ENCODE results near the gene UNK.

The UNK gene

GRCh38 chr17:75784473-75785015 is at the start of gene UNK:
TSS of gene UNK (plus strand) at chr17:75784806. CDS start at chr17:75784881, 75 bp downstream.
- H3K9me3 ChIP-seq (ENCODE audit: control insufficient read depth in 1 of 2, low read length in 2 of 2): no peaks in the 10 kb centered on the region
- no peaks in the 10 kb centered on the region for H3K27me3 ChIP-seq (ENCODE audit: control insufficient read depth in 1 of 2, insufficient read depth in 2 of 2, low read length in 2 of 2)
- no peaks in the 10 kb centered on the region for H3K36me3 ChIP-seq (ENCODE audit: control insufficient read depth in 1 of 2, insufficient read depth in 2 of 2, low read length in 2 of 2)
- peak within 1 kb of the TSS; percentile 99 for H3K27ac ChIP-seq (ENCODE audit: low read depth, low read length)
- peaks cover 26 to 35% of the 10 kb centered on the region in 2 donors for H3K4me1 ChIP-seq (ENCODE audit: control insufficient read depth in 1 of 2, insufficient read depth in 2 of 2, low read length in 2 of 2)
- peak within 1 kb of the TSS; percentile 74 for H3K4me3 ChIP-seq (ENCODE audit: low read depth in 1 of 2, low read length in 2 of 2)
- H3K9ac ChIP-seq (ENCODE audit: low read depth in 1 of 2, low read length in 2 of 2): peak within 1 kb of the TSS; percentile 88 to 98

- Histone ChIP-seq H3K4me3 (ENCODE audit: low read depth in 1 of 2, low read length in 2 of 2) (no peak overlapping the region), H3K9ac (ENCODE audit: low read depth in 1 of 2, low read length in 2 of 2) (no peak overlapping the region), H3K27ac (ENCODE audit: low read depth, low read length) (no peak overlapping the region), H3K27me3 (ENCODE audit: control insufficient read depth in 1 of 2, insufficient read depth in 2 of 2, low read length in 2 of 2) (no peaks in the 10 kb centered on the region), H3K4me1 (ENCODE audit: control insufficient read depth in 1 of 2, insufficient read depth in 2 of 2, low read length in 2 of 2) (peaks cover 24% of the 10 kb centered on the region in 2 donors), H3K36me3 (ENCODE audit: control insufficient read depth in 1 of 2, insufficient read depth in 2 of 2, low read length in 2 of 2) (peaks cover 14 to 65% of the 10 kb centered on the region in 2 donors), H3K9me3 (ENCODE audit: control insufficient read depth in 1 of 2, low read length in 2 of 2) (no peaks in the 10 kb centered on the region)
These were observed 48.3 kb upstream of the UNK start for GRCh38 chr17:75736173-75736835.

- Histone ChIP-seq H3K9ac (ENCODE audit: low read depth in 1 of 2, low read length in 2 of 2) (no peak overlapping the region), H3K27me3 (ENCODE audit: control insufficient read depth in 1 of 2, insufficient read depth in 2 of 2, low read length in 2 of 2) (no peaks in the 10 kb centered on the region), H3K9me3 (ENCODE audit: control insufficient read depth in 1 of 2, low read length in 2 of 2) (no peaks in the 10 kb centered on the region), H3K27ac (ENCODE audit: low read depth, low read length) (no peak overlapping the region), H3K4me1 (ENCODE audit: control insufficient read depth in 1 of 2, insufficient read depth in 2 of 2, low read length in 2 of 2) (peaks cover 16 to 18% of the 10 kb centered on the region in 2 donors), H3K4me3 (ENCODE audit: low read depth in 1 of 2, low read length in 2 of 2) (no peak overlapping the region), H3K36me3 (ENCODE audit: control insufficient read depth in 1 of 2, insufficient read depth in 2 of 2, low read length in 2 of 2) (peaks cover 14 to 67% of the 10 kb centered on the region in 2 donors)
These were observed 47.3 kb upstream of the UNK start for GRCh38 chr17:75737133-75737962.

- no peak overlapping the region for H3K27ac ChIP-seq (ENCODE audit: low read depth, low read length)
- no peaks in the 10 kb centered on the region for H3K27me3 ChIP-seq (ENCODE audit: control insufficient read depth in 1 of 2, insufficient read depth in 2 of 2, low read length in 2 of 2)
- no peak overlapping the region for H3K4me3 ChIP-seq (ENCODE audit: low read depth in 1 of 2, low read length in 2 of 2)
- peaks cover 14 to 74% of the 10 kb centered on the region in 2 donors for H3K36me3 ChIP-seq (ENCODE audit: control insufficient read depth in 1 of 2, insufficient read depth in 2 of 2, low read length in 2 of 2)
- no peak overlapping the region for H3K9ac ChIP-seq (ENCODE audit: low read depth in 1 of 2, low read length in 2 of 2)
- peaks cover 12 to 15% of the 10 kb centered on the region in 2 donors for H3K4me1 ChIP-seq (ENCODE audit: control insufficient read depth in 1 of 2, insufficient read depth in 2 of 2, low read length in 2 of 2)
- no peaks in the 10 kb centered on the region for H3K9me3 ChIP-seq (ENCODE audit: control insufficient read depth in 1 of 2, low read length in 2 of 2)
These were observed 46.3 kb upstream of the UNK start for GRCh38 chr17:75738218-75738802.

- H3K4me3 ChIP-seq (ENCODE audit: low read depth in 1 of 2, low read length in 2 of 2): no peak overlapping the region
These were observed 45.4 kb upstream of the UNK start for GRCh38 chr17:75739174-75739573.

GRCh38 chr17:75739801-75740200 is 44.8 kb upstream of the UNK start:
- H3K9me3 ChIP-seq (ENCODE audit: control insufficient read depth in 1 of 2, low read length in 2 of 2): no peaks in the 10 kb centered on the region
- H3K36me3 ChIP-seq (ENCODE audit: control insufficient read depth in 1 of 2, insufficient read depth in 2 of 2, low read length in 2 of 2): peaks cover 14 to 76% of the 10 kb centered on the region in 2 donors
- H3K27me3 ChIP-seq (ENCODE audit: control insufficient read depth in 1 of 2, insufficient read depth in 2 of 2, low read length in 2 of 2): no peaks in the 10 kb centered on the region
- H3K27ac ChIP-seq (ENCODE audit: low read depth, low read length): no peak overlapping the region
- no peaks in the 10 kb centered on the region for H3K4me1 ChIP-seq (ENCODE audit: control insufficient read depth in 1 of 2, insufficient read depth in 2 of 2, low read length in 2 of 2)
- H3K4me3 ChIP-seq (ENCODE audit: low read depth in 1 of 2, low read length in 2 of 2): no peak overlapping the region
- no peak overlapping the region for H3K9ac ChIP-seq (ENCODE audit: low read depth in 1 of 2, low read length in 2 of 2)

More at GRCh38 chr17:75739174-75739573, 45.4 kb upstream of the UNK start:
- H3K9me3 ChIP-seq (ENCODE audit: control insufficient read depth in 1 of 2, low read length in 2 of 2): no peaks in the 10 kb centered on the region
- no peak overlapping the region for H3K9ac ChIP-seq (ENCODE audit: low read depth in 1 of 2, low read length in 2 of 2)
- H3K27me3 ChIP-seq (ENCODE audit: control insufficient read depth in 1 of 2, insufficient read depth in 2 of 2, low read length in 2 of 2): no peaks in the 10 kb centered on the region
- H3K27ac ChIP-seq (ENCODE audit: low read depth, low read length): no peak overlapping the region
- H3K4me1 ChIP-seq (ENCODE audit: control insufficient read depth in 1 of 2, insufficient read depth in 2 of 2, low read length in 2 of 2): peaks cover 5 to 6% of the 10 kb centered on the region in 2 donors
- H3K36me3 ChIP-seq (ENCODE audit: control insufficient read depth in 1 of 2, insufficient read depth in 2 of 2, low read length in 2 of 2): peaks cover 14 to 75% of the 10 kb centered on the region in 2 donors

GRCh38 chr17:75740215-75740614 is 44.4 kb upstream of the UNK start:
- H3K4me3 ChIP-seq (ENCODE audit: low read depth in 1 of 2, low read length in 2 of 2): no peak overlapping the region
- H3K27ac ChIP-seq (ENCODE audit: low read depth, low read length): no peak overlapping the region
- no peak overlapping the region for H3K9ac ChIP-seq (ENCODE audit: low read depth in 1 of 2, low read length in 2 of 2)
- no peaks in the 10 kb centered on the region for H3K9me3 ChIP-seq (ENCODE audit: control insufficient read depth in 1 of 2, low read length in 2 of 2)
- peaks cover 14 to 79% of the 10 kb centered on the region in 2 donors for H3K36me3 ChIP-seq (ENCODE audit: control insufficient read depth in 1 of 2, insufficient read depth in 2 of 2, low read length in 2 of 2)
- no peaks in the 10 kb centered on the region for H3K4me1 ChIP-seq (ENCODE audit: control insufficient read depth in 1 of 2, insufficient read depth in 2 of 2, low read length in 2 of 2)
- no peaks in the 10 kb centered on the region for H3K27me3 ChIP-seq (ENCODE audit: control insufficient read depth in 1 of 2, insufficient read depth in 2 of 2, low read length in 2 of 2)

GRCh38 chr17:75740631-75741077 is 44.0 kb upstream of the UNK start:
- H3K9me3 ChIP-seq (ENCODE audit: control insufficient read depth in 1 of 2, low read length in 2 of 2): no peaks in the 10 kb centered on the region

GRCh38 chr17:75742337-75742736 is 42.3 kb upstream of the UNK start:
- Histone ChIP-seq H3K4me3 (ENCODE audit: low read depth in 1 of 2, low read length in 2 of 2) (no peak overlapping the region), H3K9me3 (ENCODE audit: control insufficient read depth in 1 of 2, low read length in 2 of 2) (no peaks in the 10 kb centered on the region), H3K4me1 (ENCODE audit: control insufficient read depth in 1 of 2, insufficient read depth in 2 of 2, low read length in 2 of 2) (no peaks in the 10 kb centered on the region), H3K27ac (ENCODE audit: low read depth, low read length) (no peak overlapping the region), H3K27me3 (ENCODE audit: control insufficient read depth in 1 of 2, insufficient read depth in 2 of 2, low read length in 2 of 2) (no peaks in the 10 kb centered on the region), H3K36me3 (ENCODE audit: control insufficient read depth in 1 of 2, insufficient read depth in 2 of 2, low read length in 2 of 2) (peaks cover 6 to 68% of the 10 kb centered on the region in 2 donors), H3K9ac (ENCODE audit: low read depth in 1 of 2, low read length in 2 of 2) (no peak overlapping the region)

More at GRCh38 chr17:75740631-75741077, 44.0 kb upstream of the UNK start:
- Histone ChIP-seq H3K27me3 (ENCODE audit: control insufficient read depth in 1 of 2, insufficient read depth in 2 of 2, low read length in 2 of 2) (no peaks in the 10 kb centered on the region), H3K4me1 (ENCODE audit: control insufficient read depth in 1 of 2, insufficient read depth in 2 of 2, low read length in 2 of 2) (no peaks in the 10 kb centered on the region), H3K4me3 (ENCODE audit: low read depth in 1 of 2, low read length in 2 of 2) (no peak overlapping the region), H3K36me3 (ENCODE audit: control insufficient read depth in 1 of 2, insufficient read depth in 2 of 2, low read length in 2 of 2) (peaks cover 14 to 79% of the 10 kb centered on the region in 2 donors), H3K27ac (ENCODE audit: low read depth, low read length) (no peak overlapping the region), H3K9ac (ENCODE audit: low read depth in 1 of 2, low read length in 2 of 2) (no peak overlapping the region)

Data from duodenal mucosa (tissue), 2 donors.